ENCODE results near the gene DNAH2. TPM values are rescaled to one million over a fixed set of nuclear protein-coding genes. Genes with fewer than 3 reads are reported as not detected.

The DNAH2 gene
- total and polyA plus RNA-seq, 2 experiments from 2014 or later, result 0.38 TPM; not detected in 1

- TF ChIP-seq NANOG (IDR thresholded peaks at IDR 0.05; ENCODE audit: borderline replicate concordance) (0 out of 2 replicates have a peak, but pooled peaks have one; percentile 19), ZNF114 (CRISPR knock-in tag; IDR thresholded peaks at IDR 0.05) (peak; percentile 79; the same call in 1 of the 2 replicates), ZNF331 (CRISPR knock-in tag; IDR thresholded peaks at IDR 0.05; ENCODE audit: low read depth) (peak; percentile 45; the same call in 1 of the 2 replicates), POLR2AphosphoS5 (IDR thresholded peaks at IDR 0.05; ENCODE audit: low read depth) (peak; percentile 75), EZH2phosphoT487 (IDR thresholded peaks at IDR 0.05; ENCODE audit: unreplicated experiment) (no peak)
These were observed at the start of gene DNAH2 (continued) for GRCh38 chr17:7716901-7717755.

- peaks cover 5% of the 10 kb centered on the region; the same call in 1 of the 3 replicates for H3K4me1 Mint-ChIP-seq
- Histone ChIP-seq H3K4me2 (no peak overlapping the region), H3K9me2 (ENCODE audit: insufficient read depth) (no peaks in the 10 kb centered on the region), H3K79me2 (replicated peaks; ENCODE audit: insufficient read depth) (no peaks in the 10 kb centered on the region), H3K4me1 (ENCODE audit: insufficient read depth) (peaks cover 6% of the 10 kb centered on the region; the same call in 1 of the 2 replicates), H2AFZ (no peak overlapping the region), H3K27ac (ENCODE audit: low read depth) (no peak overlapping the region), H3F3A (replicated peaks; ENCODE audit: low read depth) (peaks cover 12% of the 10 kb centered on the region), H4K20me1 (replicated peaks; ENCODE audit: insufficient read depth) (peaks cover 8% of the 10 kb centered on the region), H3K36me3 (ENCODE audit: insufficient read depth) (peaks cover 46% of the 10 kb centered on the region), H3K4me3 (no peak overlapping the region), H3K27me3 (ENCODE audit: insufficient read depth) (no peaks in the 10 kb centered on the region)
- peaks cover 66% of the 10 kb centered on the region for H3K36me3 Mint-ChIP-seq (ENCODE audit: low read depth)
- ATAC-seq (no peak), DNase-seq (ENCODE audit: low spot score) (no peak)
- H3K9me3 Mint-ChIP-seq, result peaks cover 3% of the 10 kb centered on the region; the same call in 2 of the 3 replicates
- H3K27ac Mint-ChIP-seq, result no peak overlapping the region
- H3K4me3 Mint-ChIP-seq, result no peak overlapping the region
- peaks cover 6% of the 10 kb centered on the region for H3K27me3 Mint-ChIP-seq (ENCODE audit: insufficient read depth, low read depth, poor library complexity)
- TF ChIP-seq REST (IDR thresholded peaks at IDR 0.05; ENCODE audit: unreplicated experiment), result no peak
- no peak for TF ChIP-seq ZNF462 (CRISPR knock-in tag; IDR thresholded peaks at IDR 0.05)
- no peak for TF ChIP-seq EZH2phosphoT487 (IDR thresholded peaks at IDR 0.05; ENCODE audit: unreplicated experiment)
- TF ChIP-seq STAT1 (IDR thresholded peaks at IDR 0.05; ENCODE audit: unreplicated experiment), result no peak
- TF ChIP-seq ZNF331 (CRISPR knock-in tag; IDR thresholded peaks at IDR 0.05; ENCODE audit: low read depth), result no peak
- no peak for TF ChIP-seq ZNF114 (CRISPR knock-in tag; IDR thresholded peaks at IDR 0.05)
- no peak for TF ChIP-seq JUNB (IDR thresholded peaks at IDR 0.05; ENCODE audit: unreplicated experiment)
- TF ChIP-seq ETS1 (IDR thresholded peaks at IDR 0.05), result no peak
- no peak for TF ChIP-seq CTCF (conservative IDR thresholded peaks at IDR 0.05; ENCODE audit: low read depth in 2 of 2)
- TF ChIP-seq NANOG (IDR thresholded peaks at IDR 0.05; ENCODE audit: borderline replicate concordance), result no peak
These were observed 49.1 kb upstream of the DNAH2 start for GRCh38 chr17:7668482-7668881.

Measured in GM23338 (cell line).